NCI-H82 treated with DMSO at 0.1 percent for 48 hours (cell line): ENCODE data around the gene PPP6R2.
"Not testable (repeated sequence)": the region's sequence is repeated elsewhere in the genome, so short reads cannot be mapped to it uniquely, and the experiment has no call there.

Source experiments
- DNase-seq: peaks from one replicate; lab custom pipeline; 2025; ENCODE audit not compliant: unreplicated experiment; lab: John Stamatoyannopoulos, UW

The PPP6R2 gene

GRCh38 chr22:50397371-50398060 is 54.4 kb downstream of the PPP6R2 start:
- DNase-seq, result not testable (repeated sequence)

GRCh38 chr22:50398831-50399648 is 55.9 kb downstream of the PPP6R2 start:
- DNase-seq, result no peak

- no peak for DNase-seq
These were observed 56.7 kb downstream of the PPP6R2 start for GRCh38 chr22:50399751-50400331.

GRCh38 chr22:50400406-50400805 is 57.3 kb downstream of the PPP6R2 start:
- DNase-seq, result no peak

- no peak for DNase-seq
These were observed 57.8 kb downstream of the PPP6R2 start for GRCh38 chr22:50400931-50401330.

DNA sequence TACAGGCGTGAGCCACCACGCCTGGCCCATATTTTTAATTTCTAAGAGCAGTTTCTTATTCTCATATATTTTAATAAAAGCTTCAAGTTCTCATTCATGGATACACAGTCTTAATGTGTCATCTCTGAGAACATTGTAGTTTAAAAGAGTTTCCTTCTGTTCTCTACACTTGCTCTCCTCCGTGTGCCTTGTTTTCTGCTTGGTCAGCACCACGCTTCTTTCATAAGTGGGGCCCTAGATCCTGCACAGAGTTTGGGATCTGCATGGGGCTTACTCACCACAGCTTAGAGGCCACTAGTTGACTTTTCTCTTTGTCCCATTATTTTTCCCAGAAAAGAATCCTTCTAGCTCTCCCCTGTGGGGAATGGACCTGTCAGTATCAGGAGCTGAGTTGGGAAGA is 58.8 kb downstream of the PPP6R2 start:
- DNase-seq, result no peak

- DNase-seq, result no peak
These were observed 60.6 kb downstream of the PPP6R2 start for GRCh38 chr22:50403701-50404101.

- DNase-seq, result no peak
These were observed 63.5 kb downstream of the PPP6R2 start for GRCh38 chr22:50406416-50407170.

GRCh38 chr22:50408311-50408710 is 65.2 kb downstream of the PPP6R2 start:
- no peak for DNase-seq

GRCh38 chr22:50408954-50409353 is 65.8 kb downstream of the PPP6R2 start:
- not testable (repeated sequence) for DNase-seq

GRCh38 chr22:50414476-50415248 is 71.5 kb downstream of the PPP6R2 start:
- no peak for DNase-seq

GRCh38 chr22:50415426-50415825 is 72.3 kb downstream of the PPP6R2 start:
- DNase-seq, result no peak

- DNase-seq, result no peak
These were observed 73.9 kb downstream of the PPP6R2 start for GRCh38 chr22:50416996-50417395.

DNA sequence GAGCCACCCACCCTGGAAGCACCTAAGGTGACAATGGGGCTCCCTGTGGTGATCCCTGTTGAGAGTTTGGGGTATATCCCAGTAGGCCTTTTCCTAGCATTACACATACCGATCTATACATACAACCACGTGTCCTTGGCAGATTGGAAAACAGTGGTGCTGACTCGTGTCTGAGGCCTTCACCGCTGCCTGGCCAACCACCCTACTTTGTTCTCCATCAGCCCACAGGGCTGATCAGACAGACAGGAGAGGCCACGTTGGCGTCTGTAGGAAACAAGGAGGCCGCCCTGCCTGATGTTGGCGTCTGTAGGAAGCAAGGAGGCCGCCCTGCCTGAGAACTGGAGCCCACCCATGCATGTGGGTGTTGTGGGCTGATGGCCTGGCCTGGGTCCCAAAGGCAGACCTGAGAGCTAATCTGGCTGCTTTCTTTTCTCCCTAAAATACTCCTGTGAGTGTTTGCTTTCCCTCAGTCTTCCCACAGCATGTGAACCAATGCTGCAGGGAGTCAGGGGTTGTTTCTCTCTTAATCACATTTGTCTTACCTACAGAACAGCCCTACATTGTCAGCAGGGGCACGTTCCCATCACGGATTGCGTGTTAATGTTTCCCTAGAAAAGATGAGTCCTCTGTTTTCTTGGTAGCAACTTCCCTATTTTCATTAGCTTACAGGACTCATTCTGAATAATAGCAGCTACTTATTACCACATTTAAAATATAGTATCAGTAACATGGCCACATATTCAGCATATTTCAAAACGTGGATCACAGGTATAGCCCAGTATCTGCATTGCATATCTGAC is 74.5 kb downstream of the PPP6R2 start:
- no peak for DNase-seq

GRCh38 chr22:50418624-50419023 is 75.5 kb downstream of the PPP6R2 start:
- no peak for DNase-seq

GRCh38 chr22:50419116-50419515 is 76.0 kb downstream of the PPP6R2 start:
- DNase-seq, result no peak

GRCh38 chr22:50420015-50420414 is 76.9 kb downstream of the PPP6R2 start:
- DNase-seq, result no peak

DNA sequence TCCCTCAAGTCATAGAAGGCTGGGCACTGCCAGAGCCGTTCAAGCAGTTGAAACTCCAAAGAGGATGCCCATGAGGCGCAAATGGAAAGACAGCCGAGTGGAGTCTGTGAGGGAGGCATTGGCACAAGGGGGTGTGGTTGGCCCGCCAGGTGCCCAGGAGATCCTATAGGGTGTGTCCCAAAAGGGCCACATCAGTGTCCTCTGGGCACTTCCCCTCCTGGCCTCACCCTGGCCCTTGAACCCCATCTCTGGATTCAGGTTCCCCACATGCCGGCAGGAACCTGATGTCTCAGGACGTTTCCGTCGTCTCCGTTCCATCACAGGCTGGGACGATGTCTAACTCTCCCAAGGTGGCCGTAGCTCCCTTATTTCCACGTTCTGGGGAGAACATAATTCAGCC is 77.5 kb downstream of the PPP6R2 start:
- DNase-seq, result no peak

GRCh38 chr22:50422046-50422445 is 78.9 kb downstream of the PPP6R2 start:
- no peak for DNase-seq
